Activated CD8-positive, alpha-beta memory T cell treated with anti-CD3 and anti-CD28 coated beads, Interleukin-2, amount 50 U/mL, for 1 hour (primary cell): Measurements from ENCODE around the gene INPP5A.
A peak's percentile ranks its signal among the peaks of the same experiment; 100 is the strongest.

Experiments
- DNase-seq: peaks from one replicate; pipeline ENCODE4 v3.0.0-alpha.2; 2020; ENCODE audit errors: extremely low read depth

The INPP5A gene

DNA sequence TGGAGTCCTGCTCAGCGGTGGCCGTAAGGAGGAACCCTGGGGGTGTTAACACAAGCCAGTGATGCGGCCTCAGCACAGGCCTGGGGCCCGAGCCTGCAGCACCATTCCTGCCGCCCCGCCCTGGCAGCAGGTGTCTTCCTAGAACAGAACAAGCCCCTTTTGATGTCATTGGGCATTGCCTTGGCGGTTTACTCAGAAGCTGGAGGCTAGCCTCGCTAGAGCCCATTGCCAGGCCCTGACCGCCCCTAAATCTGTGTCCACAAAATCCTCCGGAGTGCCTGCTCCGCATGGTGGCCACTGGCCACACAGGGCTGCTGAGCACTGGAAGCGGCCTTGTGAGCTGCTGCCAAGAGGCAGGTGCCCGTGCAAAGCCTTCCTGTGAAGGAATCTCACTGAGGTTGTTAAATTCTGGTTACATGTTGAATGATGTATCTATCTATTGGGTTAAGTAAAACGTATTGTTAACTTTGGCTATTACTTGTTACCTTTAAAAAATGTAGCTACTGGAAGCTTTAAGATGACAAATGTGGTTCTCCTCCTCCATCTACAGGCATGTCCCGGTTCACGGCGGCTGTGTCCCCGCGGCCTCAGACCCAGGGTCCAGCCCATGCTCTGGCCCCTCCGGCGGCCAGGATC lies 1.2 kb upstream of the INPP5A start:
- DNase-seq, result no peak

DNA sequence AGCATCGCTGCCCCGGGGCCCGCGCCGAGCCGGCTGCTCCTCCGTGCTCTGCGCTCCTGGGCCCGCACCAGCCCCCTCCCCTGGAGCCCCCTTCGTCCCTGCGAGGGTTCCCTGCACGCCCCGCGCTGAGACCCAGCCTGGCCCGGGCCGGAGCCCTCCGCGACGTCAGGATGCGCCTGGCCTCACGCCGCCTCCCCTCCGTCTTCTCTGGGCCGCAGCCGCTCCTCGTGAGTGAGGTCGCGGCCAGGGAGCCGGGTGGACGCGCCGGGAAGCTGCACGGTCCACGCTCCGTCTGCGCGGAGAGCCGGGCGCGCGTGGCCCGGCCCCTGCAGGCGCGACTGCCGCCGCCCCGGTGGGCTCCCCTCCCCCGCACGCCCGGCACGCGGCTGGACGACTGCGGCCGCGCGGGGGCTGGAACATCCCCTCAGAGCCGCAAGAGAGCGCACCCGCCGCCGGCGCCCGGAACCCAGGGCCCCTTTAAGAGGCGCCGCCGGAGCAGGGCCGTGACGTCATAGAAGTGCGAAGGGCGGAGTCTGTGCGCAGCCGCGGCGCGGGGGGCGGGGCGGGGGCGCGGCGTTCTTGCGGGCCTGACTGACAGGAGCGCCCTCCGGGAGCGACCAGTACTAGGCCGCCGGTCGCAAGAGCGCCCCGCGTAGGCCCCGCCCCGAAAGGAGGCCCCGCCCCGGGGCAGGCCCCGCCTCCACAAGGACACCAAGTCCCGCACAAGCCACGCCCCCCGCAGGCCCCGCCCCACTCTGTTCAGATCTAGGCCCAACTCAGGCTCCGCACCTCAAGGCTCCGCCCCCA lies 507 bp upstream of the INPP5A start:
- peak; percentile 100 for DNase-seq

GRCh38 chr10:132538031-132538789 lies 623 bp downstream of the INPP5A start:
- DNase-seq, result no peak

DNA sequence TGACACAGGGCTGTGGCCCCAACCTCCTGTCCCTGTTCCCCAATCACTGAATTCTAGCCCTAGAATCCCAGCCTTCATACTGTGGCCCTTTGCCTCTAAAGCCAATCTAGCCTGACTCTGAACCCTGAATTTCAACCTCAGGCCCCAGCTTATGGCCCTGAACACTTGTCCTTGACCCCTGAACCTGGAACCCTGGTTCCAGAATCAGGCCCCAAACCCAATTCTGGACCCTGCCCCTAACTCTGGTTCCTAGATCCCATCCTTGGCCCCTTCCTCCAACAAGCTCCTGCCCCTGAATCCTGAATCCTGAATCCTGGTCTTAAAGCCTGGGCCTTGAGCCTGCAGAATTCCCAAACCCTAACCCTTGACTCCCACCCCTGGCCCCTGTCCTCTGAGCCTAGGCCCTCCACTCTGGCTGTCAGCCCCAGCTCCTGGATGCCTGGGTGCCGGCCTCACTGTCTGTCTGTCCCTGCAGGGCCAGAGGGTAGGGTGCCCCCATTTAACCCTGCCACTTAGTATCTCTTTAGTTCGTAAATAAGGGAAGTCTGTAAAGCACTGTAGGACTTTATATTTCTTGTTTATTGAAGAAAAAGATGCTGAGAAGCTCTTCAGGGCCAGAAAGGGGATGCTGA lies 1.3 kb downstream of the INPP5A start:
- DNase-seq, result no peak

DNA sequence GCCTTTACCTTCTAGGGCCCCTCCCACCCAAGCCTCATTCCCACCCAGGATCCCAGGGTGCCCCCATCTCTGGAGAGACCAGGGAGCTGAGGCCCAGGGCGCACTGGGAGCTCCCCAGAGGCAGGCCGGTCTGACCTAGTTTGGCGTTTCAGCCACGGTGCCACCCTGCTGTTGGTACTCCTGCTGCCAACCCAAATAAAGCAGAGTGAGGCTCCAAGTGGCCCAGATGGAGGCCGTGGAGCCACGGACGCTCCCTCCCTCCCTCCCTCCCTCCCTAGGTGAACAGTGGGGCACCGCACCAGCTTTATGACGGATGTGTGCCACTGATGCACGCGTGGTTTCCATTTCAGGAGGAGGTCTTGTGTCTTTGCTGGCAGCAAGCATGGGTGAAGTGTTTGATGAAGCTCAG lies 1.8 kb downstream of the INPP5A start:
- DNase-seq, result no peak

DNA sequence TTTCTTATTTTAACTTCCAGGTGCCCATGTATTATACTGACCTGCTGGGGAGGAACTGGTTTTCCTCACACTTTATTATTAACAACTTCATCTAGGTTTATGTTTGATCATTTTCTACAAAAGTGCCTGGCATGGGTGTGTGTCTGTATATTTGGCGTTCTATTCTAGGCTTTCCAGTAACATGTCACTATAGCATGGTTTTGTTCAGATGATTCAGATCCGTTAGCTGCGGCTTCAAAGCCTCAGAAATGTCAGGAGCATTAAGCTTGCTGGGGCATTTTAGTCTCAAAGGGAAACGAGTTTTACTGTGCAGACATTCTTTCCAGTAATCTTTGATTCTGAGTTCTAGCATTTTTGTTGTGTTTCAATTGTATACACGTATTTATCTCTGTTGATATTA lies 2.3 kb downstream of the INPP5A start:
- no peak for DNase-seq

GRCh38 chr10:132540456-132540855 lies 2.9 kb downstream of the INPP5A start:
- DNase-seq, result no peak

DNA sequence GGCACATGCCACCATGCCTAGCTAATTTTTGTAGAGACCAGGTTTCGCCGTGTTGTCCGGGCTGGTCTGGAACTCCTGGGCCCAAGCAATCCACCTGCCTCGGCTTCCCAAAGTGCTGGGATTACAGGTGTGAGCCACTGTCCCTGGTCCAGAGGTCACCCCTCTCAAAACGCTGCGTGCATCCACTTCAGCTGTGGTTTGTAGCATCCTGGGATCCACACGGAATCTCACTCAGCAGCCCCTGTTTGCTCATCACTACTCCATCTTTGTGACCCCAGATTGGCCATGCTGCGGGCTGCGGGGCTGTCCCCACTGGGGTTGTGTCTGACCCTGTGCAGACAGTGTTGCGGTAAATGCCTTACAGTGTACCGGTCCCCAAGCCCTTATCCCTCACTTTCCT lies 3.5 kb downstream of the INPP5A start:
- DNase-seq, result no peak

- DNase-seq, result no peak
Observed at GRCh38 chr10:132541601-132542011, 4.0 kb downstream of the INPP5A start.

DNA sequence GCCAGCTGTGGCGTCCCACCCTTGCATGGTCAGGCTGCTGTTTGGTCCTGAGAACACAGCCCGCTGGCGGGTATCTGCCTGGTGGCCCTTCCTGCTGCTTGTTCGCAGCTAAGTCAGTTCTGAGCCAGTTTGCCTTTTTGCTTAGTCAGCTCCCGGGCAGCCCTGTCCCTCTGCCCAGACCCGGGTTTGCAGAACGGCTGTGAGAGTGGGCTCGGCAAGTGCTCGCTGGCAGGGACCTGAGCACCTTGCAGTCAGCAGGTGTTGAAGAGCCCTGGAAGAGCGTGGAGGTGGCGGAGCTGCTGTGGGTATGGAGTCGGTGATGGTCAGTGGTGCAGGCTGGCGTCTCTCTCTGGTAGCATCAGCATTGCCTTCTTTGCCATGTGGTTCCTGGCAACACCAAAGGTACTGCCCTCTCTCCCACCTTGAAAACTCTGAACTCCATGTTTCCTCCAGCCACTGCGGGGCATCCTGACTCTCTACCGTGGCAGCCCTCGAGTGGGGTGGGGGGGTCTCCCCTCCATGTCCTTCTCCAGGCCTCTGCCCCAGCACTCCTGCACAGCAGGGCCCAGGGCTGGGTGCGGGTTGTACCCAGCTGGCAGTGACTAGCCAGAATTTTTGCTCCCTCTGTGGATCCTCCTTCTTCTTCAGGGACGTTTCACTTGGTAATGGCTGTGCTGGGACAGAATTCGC lies 4.6 kb downstream of the INPP5A start:
- no peak for DNase-seq

DNA sequence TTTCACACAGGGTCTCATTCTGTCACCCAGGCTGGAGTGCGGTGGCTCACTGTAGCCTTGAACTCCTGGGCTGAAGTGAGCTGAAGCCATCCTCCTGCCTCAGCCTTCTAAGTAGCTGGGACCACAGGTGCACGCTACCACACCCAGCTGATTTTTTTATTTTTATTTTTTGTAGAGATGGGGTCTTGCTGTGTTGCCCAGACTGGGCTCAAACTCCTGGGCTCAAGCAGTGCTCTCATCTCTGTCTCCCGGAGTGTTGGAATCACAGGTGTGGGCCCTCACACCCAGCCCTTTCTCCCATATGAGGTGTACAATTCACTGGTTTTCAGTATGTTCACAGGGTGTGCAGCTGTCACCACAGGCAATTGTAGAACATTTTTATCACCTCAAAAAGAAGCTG lies 5.2 kb downstream of the INPP5A start:
- no peak for DNase-seq

DNA sequence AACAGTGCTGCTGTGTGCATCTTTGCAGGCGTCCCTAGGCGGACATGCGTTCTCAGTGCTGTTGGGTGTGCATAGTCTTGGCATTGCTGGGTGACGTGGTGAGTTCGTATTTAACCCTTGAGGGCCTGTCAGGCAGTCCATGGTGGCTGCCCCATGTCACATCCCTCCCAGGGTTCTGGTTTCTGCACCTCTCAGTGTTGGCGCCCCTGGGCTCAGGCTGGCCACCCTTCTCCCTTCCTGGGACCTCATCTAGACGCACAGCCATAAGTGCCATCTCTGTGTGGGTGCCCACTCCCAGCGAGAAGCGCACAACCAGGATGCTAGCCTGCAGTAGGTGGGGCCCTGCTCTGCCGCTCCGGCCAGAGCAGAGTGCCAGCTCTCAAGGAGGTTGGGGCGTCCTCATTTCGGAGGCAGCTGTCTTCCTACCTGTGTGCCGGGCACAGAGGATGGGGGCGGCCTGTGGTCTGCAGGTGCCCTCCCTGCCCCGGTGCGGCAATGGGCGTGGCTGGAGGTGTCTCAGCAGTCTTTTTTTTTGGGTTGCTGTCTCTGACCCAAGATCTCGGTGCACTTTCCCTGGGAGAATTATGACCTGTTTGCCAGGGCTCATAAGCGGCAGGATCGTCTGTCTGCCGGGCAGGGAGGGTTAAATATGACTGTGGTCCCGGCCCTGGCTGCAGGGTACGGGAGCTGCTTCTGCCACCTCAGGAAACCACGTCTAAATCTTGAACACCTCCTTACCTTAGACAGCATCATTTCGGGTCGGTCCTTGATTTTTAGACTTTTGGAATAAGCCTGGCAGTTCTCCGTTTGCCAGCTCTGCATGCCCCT lies 6.5 kb downstream of the INPP5A start:
- no peak for DNase-seq

- DNase-seq, result no peak
Observed at GRCh38 chr10:132544744-132545658, 7.4 kb downstream of the INPP5A start.

GRCh38 chr10:132545659-132546367 lies 8.2 kb downstream of the INPP5A start:
- DNase-seq, result no peak

- no peak for DNase-seq
Observed at GRCh38 chr10:132546567-132547420, 9.2 kb downstream of the INPP5A start.

- DNase-seq, result no peak
Observed at GRCh38 chr10:132547421-132547861, 9.9 kb downstream of the INPP5A start.

GRCh38 chr10:132548106-132548823 lies 10.7 kb downstream of the INPP5A start:
- no peak for DNase-seq
